GM12878 (cell line): ENCODE data around the gene RBSN. TPM values are rescaled to one million over a fixed set of nuclear protein-coding genes. Genes with fewer than 3 reads are reported as not detected.

Experiments
- TCF3 ChIP-seq: IDR thresholded peaks from 2 replicates; pipeline ENCODE4 v1.6.1; 2012; ENCODE audit warnings: low read depth, mild to moderate bottlenecking, low read length, borderline replicate concordance; ENCODE audit not compliant: insufficient read depth
- polyA plus RNA-seq, 11 experiments: library from polyadenylated mRNA; depleted of rRNA in 4 of 11; unstranded in 6 of 11; stranded (reverse) in 5 of 11; fragments of >200 nt; fragmentation: Nextera tagmentation in 4 of 11; fragmentation: Illumina TruSeq in 1 of 11; extraction: Ambion mirVana in 4 of 11; extraction: Trizol in 1 of 11; gene quantifications; 1 replicate in 1 of 11; 2 replicates in 10 of 11; pipeline versions ENCODE4 v1.2.1 to v1.2.3, GENCODE V29; 2011 to 2016; ENCODE audit warnings: inconsistent platforms in 2 of 11, missing spikeins in 2 of 11, low read depth in 1 of 11
- total RNA-seq, 4 experiments: library from RNA; depleted of rRNA in 3 of 4; stranded (reverse); fragments of >200 nt in 3 of 4; fragmentation: Illumina TruSeq in 1 of 4; extraction: Trizol in 1 of 4; gene quantifications; 2 replicates each; pipeline versions ENCODE4 v1.2.1 to v1.2.3, GENCODE V29; 2013 to 2021
- TF ChIP-seq, protein P1 (sequence below): fragments of 150-350 bp; IDR thresholded peaks from 2 replicates; pipeline ENCODE4 v1.6.1; 2016; ENCODE audit warnings: low read depth, low read length
- TF ChIP-seq, protein P2 (sequence below): IDR thresholded peaks from 2 replicates; pipeline ENCODE4 v1.6.1; 2012; ENCODE audit warnings: low read length, inconsistent platforms
- TF ChIP-seq, protein P3 (sequence below): IDR thresholded peaks from 2 replicates; pipeline ENCODE4 v1.6.1; 2011; ENCODE audit warnings: low read depth, mild to moderate bottlenecking, low read length, moderate library complexity, borderline replicate concordance; ENCODE audit errors: extremely low read depth

The RBSN gene
- total and polyA plus RNA-seq, 10 of the 15 experiments (the other 5 are each of a cell fraction or from before 2014, with no cell fraction given), result 2.0 to 17.5 (median 10.5) TPM

DNA sequence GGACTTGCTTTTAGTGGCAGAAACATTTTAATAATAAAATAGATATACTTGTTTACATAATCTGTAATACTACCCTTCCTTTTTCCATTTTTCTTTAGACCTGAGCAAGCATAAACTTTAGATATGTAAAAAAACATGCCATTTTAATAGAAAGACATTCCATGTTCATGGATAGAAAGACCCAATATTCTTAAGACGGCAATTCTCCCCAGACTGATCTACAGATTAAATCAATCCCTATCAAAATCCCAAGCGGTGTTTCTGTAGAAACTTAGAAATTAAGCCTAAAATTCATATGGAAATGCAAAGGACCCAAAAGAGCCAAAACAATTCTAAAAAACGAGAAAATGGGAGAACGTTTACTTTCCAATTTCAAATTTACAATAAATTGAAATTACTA lies 45.4 kb downstream of the RBSN start (continued):
- TF ChIP-seq, protein P1, sequence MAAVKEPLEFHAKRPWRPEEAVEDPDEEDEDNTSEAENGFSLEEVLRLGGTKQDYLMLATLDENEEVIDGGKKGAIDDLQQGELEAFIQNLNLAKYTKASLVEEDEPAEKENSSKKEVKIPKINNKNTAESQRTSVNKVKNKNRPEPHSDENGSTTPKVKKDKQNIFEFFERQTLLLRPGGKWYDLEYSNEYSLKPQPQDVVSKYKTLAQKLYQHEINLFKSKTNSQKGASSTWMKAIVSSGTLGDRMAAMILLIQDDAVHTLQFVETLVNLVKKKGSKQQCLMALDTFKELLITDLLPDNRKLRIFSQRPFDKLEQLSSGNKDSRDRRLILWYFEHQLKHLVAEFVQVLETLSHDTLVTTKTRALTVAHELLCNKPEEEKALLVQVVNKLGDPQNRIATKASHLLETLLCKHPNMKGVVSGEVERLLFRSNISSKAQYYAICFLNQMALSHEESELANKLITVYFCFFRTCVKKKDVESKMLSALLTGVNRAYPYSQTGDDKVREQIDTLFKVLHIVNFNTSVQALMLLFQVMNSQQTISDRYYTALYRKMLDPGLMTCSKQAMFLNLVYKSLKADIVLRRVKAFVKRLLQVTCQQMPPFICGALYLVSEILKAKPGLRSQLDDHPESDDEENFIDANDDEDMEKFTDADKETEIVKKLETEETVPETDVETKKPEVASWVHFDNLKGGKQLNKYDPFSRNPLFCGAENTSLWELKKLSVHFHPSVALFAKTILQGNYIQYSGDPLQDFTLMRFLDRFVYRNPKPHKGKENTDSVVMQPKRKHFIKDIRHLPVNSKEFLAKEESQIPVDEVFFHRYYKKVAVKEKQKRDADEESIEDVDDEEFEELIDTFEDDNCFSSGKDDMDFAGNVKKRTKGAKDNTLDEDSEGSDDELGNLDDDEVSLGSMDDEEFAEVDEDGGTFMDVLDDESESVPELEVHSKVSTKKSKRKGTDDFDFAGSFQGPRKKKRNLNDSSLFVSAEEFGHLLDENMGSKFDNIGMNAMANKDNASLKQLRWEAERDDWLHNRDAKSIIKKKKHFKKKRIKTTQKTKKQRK, result no peak
- TF ChIP-seq, protein P2, sequence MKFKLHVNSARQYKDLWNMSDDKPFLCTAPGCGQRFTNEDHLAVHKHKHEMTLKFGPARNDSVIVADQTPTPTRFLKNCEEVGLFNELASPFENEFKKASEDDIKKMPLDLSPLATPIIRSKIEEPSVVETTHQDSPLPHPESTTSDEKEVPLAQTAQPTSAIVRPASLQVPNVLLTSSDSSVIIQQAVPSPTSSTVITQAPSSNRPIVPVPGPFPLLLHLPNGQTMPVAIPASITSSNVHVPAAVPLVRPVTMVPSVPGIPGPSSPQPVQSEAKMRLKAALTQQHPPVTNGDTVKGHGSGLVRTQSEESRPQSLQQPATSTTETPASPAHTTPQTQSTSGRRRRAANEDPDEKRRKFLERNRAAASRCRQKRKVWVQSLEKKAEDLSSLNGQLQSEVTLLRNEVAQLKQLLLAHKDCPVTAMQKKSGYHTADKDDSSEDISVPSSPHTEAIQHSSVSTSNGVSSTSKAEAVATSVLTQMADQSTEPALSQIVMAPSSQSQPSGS, result no peak
- TF ChIP-seq, protein P3, sequence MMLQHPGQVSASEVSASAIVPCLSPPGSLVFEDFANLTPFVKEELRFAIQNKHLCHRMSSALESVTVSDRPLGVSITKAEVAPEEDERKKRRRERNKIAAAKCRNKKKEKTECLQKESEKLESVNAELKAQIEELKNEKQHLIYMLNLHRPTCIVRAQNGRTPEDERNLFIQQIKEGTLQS, result no peak
- TF ChIP-seq TCF3, result no peak
- TF ChIP-seq, all 136 proteins: peak for 0
